ENCODE measurements around the gene C11orf42.

DNA sequence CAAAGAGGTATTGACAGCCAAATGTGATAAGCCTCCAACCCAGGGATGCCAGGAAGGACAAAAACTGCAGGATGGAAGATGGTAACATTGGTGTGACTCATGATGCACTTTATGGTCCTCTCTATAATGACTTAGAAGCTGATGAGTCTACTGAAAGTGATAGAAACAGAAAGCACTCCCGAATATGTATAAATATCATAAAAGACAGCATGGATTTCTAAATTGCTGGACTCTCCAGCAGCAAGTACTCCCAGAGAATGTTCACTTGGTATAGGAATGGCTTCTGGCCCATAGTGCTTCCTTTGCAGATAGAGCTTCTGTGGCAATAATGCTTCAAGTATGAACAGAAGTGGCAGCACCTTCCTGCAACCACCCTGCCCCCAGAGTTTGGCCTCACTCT lies 35.1 kb upstream of the C11orf42 start, which contains the start of gene OR52B2:
- TF ChIP-seq, protein P1, sequence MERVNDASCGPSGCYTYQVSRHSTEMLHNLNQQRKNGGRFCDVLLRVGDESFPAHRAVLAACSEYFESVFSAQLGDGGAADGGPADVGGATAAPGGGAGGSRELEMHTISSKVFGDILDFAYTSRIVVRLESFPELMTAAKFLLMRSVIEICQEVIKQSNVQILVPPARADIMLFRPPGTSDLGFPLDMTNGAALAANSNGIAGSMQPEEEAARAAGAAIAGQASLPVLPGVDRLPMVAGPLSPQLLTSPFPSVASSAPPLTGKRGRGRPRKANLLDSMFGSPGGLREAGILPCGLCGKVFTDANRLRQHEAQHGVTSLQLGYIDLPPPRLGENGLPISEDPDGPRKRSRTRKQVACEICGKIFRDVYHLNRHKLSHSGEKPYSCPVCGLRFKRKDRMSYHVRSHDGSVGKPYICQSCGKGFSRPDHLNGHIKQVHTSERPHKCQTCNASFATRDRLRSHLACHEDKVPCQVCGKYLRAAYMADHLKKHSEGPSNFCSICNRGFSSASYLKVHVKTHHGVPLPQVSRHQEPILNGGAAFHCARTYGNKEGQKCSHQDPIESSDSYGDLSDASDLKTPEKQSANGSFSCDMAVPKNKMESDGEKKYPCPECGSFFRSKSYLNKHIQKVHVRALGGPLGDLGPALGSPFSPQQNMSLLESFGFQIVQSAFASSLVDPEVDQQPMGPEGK (CRISPR knock-in tag; IDR thresholded peaks at IDR 0.05; ENCODE audit: borderline replicate concordance): no peak
- no peak for TF ChIP-seq ZFP3 (CRISPR knock-in tag; IDR thresholded peaks at IDR 0.05)
- TF ChIP-seq CSDC2 (CRISPR knock-in tag; IDR thresholded peaks at IDR 0.05): no peak
- no peak for TF ChIP-seq ESRRG (CRISPR knock-in tag; IDR thresholded peaks at IDR 0.05)
- no peak for TF ChIP-seq PPARA (CRISPR knock-in tag; IDR thresholded peaks at IDR 0.05; ENCODE audit: borderline replicate concordance)
- TF ChIP-seq ISL1 (CRISPR knock-in tag; IDR thresholded peaks at IDR 0.05): no peak
- no peak for TF ChIP-seq TCF4 (CRISPR knock-in tag; IDR thresholded peaks at IDR 0.05; ENCODE audit: borderline replicate concordance)
